Uterus (tissue), 2 donors: Measurements from ENCODE around the gene STAT2.
"Not testable (repeated sequence)": the region's sequence is repeated elsewhere in the genome, so short reads cannot be mapped to it uniquely, and the experiment has no call there.

Experiments used
- POLR2A ChIP-seq, 2 donors: fragments of 450-650 bp; IDR thresholded peaks; one replicate each; pipeline ENCODE4 v1.6.1; 2016; ENCODE audit warnings: antibody characterized with exemption in 2 of 2, mild to moderate bottlenecking in 1 of 2, moderate library complexity in 1 of 2
- TF ChIP-seq, protein P1 (sequence below), 4 experiments: fragments of 200-600 bp in 2 of 4; fragments of 450-650 bp in 2 of 4; sonication (generic) in 2 of 4; IDR thresholded peaks; one replicate each; pipeline ENCODE4 v1.5.1; 2016 to 2019; ENCODE audit warnings: antibody characterized with exemption in 4 of 4, mild to moderate bottlenecking in 2 of 4, moderate library complexity in 1 of 4

DNA sequence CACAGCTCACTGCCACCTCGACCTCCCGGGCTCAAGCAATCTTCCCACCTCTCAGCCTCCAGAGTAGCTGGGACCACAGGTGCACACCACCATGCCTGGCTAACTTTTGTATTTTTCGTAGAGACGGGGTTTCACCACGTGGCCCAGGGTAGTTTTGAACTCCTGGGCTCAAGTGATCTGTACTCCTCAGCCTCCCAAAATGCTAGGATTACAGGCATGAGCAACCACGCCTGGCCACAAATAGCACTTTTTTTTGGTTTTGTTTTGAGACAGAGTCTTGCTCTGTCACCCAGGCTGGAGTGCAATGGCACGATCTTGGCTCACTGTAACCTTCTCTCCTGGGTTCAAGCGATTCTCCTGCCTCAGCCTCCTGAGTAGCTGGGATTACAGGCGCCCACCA is 12.7 kb downstream of the STAT2 start:
- TF ChIP-seq, protein P1, sequence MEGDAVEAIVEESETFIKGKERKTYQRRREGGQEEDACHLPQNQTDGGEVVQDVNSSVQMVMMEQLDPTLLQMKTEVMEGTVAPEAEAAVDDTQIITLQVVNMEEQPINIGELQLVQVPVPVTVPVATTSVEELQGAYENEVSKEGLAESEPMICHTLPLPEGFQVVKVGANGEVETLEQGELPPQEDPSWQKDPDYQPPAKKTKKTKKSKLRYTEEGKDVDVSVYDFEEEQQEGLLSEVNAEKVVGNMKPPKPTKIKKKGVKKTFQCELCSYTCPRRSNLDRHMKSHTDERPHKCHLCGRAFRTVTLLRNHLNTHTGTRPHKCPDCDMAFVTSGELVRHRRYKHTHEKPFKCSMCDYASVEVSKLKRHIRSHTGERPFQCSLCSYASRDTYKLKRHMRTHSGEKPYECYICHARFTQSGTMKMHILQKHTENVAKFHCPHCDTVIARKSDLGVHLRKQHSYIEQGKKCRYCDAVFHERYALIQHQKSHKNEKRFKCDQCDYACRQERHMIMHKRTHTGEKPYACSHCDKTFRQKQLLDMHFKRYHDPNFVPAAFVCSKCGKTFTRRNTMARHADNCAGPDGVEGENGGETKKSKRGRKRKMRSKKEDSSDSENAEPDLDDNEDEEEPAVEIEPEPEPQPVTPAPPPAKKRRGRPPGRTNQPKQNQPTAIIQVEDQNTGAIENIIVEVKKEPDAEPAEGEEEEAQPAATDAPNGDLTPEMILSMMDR (IDR thresholded peaks at IDR 0.05) = not testable (repeated sequence)
- TF ChIP-seq POLR2A (IDR thresholded peaks at IDR 0.05) = not testable (repeated sequence)
